ENCODE results near the gene CPED1.

The CPED1 gene

DNA sequence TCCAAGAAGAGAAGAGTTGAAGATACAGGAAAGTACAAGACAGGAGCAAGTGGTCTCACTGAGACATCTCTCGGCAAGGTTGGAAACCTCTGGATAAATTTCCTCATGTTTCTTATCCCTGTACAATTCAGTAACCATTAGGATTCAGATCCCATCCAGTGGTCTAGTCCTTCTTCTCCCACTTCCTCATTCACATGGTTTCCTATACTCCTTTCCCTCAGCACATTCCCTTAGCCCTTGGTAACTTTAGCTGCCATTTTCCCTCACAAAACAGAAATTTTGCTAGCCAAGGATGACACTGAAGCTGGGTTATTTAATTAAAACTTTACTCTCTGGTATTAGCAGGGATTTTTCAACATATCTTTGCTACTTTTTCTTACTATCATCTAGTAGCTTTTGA is 82.6 kb downstream of the CPED1 start:
- H3K27ac ChIP-seq = no peak overlapping the region
- TF ChIP-seq, protein P1, sequence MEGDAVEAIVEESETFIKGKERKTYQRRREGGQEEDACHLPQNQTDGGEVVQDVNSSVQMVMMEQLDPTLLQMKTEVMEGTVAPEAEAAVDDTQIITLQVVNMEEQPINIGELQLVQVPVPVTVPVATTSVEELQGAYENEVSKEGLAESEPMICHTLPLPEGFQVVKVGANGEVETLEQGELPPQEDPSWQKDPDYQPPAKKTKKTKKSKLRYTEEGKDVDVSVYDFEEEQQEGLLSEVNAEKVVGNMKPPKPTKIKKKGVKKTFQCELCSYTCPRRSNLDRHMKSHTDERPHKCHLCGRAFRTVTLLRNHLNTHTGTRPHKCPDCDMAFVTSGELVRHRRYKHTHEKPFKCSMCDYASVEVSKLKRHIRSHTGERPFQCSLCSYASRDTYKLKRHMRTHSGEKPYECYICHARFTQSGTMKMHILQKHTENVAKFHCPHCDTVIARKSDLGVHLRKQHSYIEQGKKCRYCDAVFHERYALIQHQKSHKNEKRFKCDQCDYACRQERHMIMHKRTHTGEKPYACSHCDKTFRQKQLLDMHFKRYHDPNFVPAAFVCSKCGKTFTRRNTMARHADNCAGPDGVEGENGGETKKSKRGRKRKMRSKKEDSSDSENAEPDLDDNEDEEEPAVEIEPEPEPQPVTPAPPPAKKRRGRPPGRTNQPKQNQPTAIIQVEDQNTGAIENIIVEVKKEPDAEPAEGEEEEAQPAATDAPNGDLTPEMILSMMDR (conservative IDR thresholded peaks at IDR 0.05) = no peak

DNA sequence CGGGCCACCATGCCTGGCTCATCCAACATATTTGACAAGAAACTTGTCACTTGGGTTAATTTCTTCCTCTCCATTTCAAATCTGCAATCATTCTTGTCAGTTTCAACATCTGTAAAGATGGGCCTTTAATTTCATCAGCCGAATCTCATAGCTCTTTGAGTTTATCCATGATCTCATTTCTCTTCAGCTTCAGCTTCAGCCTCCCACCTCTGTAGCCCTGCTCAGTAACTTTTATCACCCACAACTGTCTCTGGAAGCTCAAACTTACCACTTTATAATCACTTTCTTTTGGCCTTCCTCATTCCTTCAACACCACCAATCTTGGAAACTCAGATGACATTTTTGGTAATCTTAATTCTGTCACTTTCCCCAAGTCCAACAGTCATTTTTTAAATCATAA is 83.2 kb downstream of the CPED1 start:
- TF ChIP-seq, protein P1 (conservative IDR thresholded peaks at IDR 0.05) = no peak
- no peak overlapping the region for H3K27ac ChIP-seq

DNA sequence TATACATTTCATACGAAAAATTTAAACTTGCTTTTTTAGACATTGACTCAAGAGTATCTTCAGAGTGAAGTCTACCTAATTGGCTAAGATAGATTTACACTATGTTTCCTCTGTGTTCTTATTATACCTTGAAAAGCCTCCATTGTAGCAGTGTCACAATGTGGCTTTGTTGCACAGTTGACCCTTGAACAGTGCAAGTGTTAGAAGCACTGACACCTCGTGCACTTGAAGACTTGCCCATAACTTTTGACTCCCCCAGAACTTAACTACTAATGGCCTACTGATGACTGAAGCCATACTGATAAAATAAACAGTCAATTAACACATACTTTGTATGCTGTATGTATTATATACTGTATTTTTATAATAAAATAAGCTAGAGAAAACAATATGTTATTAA is 84.3 kb downstream of the CPED1 start:
- TF ChIP-seq, protein P1 (conservative IDR thresholded peaks at IDR 0.05) = no peak
- no peak overlapping the region for H3K27ac ChIP-seq

DNA sequence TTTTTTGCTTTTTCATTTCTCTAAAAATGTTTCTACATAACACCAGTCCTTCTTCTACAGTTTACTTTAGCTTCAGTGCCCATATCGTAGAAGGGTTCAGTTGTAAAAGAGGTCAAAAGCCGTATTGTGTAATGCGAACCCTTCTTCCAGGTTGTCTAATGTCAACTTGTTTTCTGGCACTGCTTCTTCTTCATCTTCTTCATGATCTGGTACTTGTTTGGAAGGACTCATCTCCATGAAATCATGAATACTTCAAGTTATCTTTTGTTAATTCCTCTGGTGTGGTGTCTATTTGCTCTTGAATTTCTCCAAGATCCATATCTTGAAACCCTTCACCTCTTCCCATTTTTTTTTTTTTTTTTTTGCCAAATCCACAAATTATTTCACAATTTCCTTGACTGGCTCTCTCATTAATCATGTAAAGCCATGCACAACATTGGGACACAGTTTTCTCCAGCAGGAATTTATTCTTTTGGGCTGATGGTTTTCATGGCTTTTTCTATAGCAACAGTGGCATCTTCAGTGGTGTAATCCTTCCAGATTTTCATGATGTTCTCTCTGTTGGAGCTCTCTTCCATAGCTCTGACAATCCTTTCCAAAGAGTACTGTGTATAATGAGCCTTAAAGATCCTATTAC is 85.1 kb downstream of the CPED1 start:
- no peak overlapping the region for H3K27ac ChIP-seq
- TF ChIP-seq, protein P1 (conservative IDR thresholded peaks at IDR 0.05) = no peak

DNA sequence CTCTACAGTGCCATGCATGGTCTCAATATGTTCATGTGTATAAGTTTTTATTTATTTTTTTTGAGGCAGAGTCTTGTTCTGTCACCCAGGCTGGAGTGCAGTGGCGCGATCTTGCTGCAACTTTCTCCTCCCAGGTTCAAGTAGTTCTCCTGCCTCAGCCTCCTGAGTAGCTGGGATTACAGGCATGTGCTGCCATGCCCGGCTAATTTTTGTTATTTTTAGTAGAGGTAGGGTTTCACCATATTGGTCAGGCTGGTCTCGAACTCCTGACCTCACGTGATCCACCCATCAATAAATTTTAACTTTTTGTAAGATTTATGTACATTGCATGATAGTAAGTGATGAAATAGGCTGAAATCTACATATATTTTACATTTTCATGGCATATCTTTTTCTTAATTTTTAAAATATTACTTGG is 86.9 kb downstream of the CPED1 start:
- H3K27ac ChIP-seq = 0 out of 2 replicates have a peak overlapping the region, but pooled peaks have one; percentile 9

DNA sequence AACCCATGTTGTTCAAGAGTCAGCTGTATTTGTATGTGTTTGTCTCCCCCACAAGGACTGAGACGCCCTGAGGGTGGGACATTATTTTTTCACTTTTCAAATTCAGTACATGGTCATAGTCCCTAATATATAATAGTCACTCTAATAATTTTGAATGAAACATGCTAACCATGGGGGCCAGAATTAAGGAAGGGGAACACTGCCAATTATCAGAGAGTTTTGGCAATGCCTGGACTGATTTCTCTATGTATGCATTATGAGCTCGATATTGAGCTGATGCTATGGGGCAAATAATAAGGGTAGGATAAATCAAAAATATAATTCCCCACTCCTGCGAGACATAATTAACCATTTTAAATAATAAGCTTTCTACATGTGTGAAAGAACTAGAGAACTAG is 87.4 kb downstream of the CPED1 start:
- H3K27ac ChIP-seq = no peak overlapping the region
- TF ChIP-seq, protein P1 (conservative IDR thresholded peaks at IDR 0.05) = no peak

DNA sequence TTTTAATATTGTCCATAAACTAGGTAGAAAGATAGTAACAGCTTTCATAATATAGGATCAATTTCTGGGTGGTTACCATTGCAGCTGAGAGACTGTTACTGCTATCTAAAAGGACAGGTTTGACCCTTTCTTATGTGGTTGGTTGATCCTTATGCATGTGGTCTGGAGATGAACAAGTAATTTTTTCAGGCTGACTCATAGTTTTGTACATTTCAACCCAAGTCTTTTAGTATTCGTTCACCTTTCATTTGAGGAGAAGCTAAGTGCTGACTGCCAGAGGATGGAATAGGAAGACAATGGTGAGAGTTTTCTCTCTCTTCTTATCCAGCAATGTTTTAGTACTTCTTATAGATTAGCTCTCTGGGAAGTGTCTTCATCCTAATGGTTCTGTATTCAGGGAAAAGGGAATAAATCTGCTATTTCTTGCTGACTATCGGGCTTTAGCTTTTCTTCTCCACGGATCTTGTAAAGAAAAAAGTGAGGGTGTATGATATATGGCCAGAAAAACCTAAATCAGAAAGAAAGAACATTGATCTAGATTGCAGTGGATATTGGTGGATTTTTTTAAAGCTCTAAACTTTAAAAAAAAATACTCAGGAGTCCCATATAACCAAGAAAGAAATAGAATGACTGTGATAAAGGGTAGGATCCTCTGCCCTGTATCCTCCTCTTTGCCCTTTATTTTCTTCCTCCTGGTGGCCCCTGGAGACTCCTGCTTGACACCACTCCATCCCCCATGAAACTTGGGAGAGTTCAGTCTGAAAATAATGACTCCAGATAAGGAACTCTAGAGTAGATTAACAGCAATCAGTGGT is 88.0 kb downstream of the CPED1 start:
- no peak overlapping the region for H3K27ac ChIP-seq
- TF ChIP-seq, protein P1 (conservative IDR thresholded peaks at IDR 0.05) = no peak

DNA sequence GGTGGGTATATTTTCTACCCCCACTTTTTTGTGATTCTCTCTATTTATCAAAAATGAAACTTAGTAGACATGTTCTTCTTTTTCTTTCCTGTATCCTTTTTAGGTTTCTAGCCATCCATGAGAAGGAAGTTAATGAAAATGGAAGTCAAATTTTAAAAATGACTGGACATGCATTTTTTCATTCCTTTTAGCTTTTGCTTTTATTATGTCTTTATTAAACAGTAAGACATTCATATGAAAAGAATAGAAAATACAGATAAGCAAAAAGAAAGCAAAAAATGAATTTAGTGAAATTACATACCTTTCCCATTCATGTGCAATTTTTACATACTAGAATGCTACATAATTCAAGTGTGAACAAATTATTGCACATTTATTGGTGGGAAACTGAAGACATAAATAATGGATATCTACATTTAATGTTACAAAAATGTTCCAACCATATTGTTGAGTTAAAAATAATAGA is 88.7 kb downstream of the CPED1 start:
- TF ChIP-seq, protein P1 (conservative IDR thresholded peaks at IDR 0.05) = no peak
- H3K27ac ChIP-seq = no peak overlapping the region
